BE2C (cell line): Measurements from ENCODE around the gene TRAPPC6A.

Experiments used
- DNase-seq: peaks from one replicate; pipeline ENCODE4 v3.0.0-alpha.2; 2020
- H3K27me3 ChIP-seq: fragments of 250-450 bp; sonication (Bioruptor Pico); 2 replicates; pipeline ENCODE4 v1.5.1; 2020; ENCODE audit warnings: mild to moderate bottlenecking
- H3K36me3 ChIP-seq: fragments of 250-450 bp; sonication (Bioruptor Pico); 2 replicates; pipeline ENCODE4 v1.5.1; 2020; ENCODE audit warnings: mild to moderate bottlenecking
- H3K4me1 ChIP-seq: fragments of 250-450 bp; sonication (Bioruptor Pico); 2 replicates; pipeline ENCODE4 v1.5.1; 2020
- H3K4me3 ChIP-seq: 2 replicates; pipeline ENCODE4 v1.5.1; 2011; ENCODE audit warnings: low read depth, low read length
- H3K9me3 ChIP-seq: fragments of 250-450 bp; sonication (Bioruptor Pico); 2 replicates; pipeline ENCODE4 v1.5.1; 2020
- CTCF ChIP-seq: IDR thresholded peaks from 2 replicates; pipeline ENCODE4 v1.5.1; 2012; ENCODE audit warnings: mild to moderate bottlenecking, low read depth, low read length

Gene TRAPPC6A

GRCh38 chr19:45114116-45114515 is 63.9 kb downstream of the TRAPPC6A start:
- TF ChIP-seq CTCF, result no peak
- H3K36me3 ChIP-seq, result no peaks in the 10 kb centered on the region; the same call in none of the 2 replicates
- H3K27me3 ChIP-seq, result no peaks in the 10 kb centered on the region
- no peaks in the 10 kb centered on the region for H3K9me3 ChIP-seq
- H3K4me3 ChIP-seq, result no peak overlapping the region
- DNase-seq, result no peak
- peaks cover 14% of the 10 kb centered on the region for H3K4me1 ChIP-seq

GRCh38 chr19:45113628-45114027 is 64.4 kb downstream of the TRAPPC6A start:
- no peak for DNase-seq
- TF ChIP-seq CTCF, result no peak
- Histone ChIP-seq H3K9me3 (no peaks in the 10 kb centered on the region), H3K4me3 (no peak overlapping the region), H3K36me3 (no peaks in the 10 kb centered on the region; the same call in none of the 2 replicates), H3K4me1 (peaks cover 14% of the 10 kb centered on the region), H3K27me3 (no peaks in the 10 kb centered on the region)
